Adrenal gland (tissue), 5 donors: ENCODE data around the gene PTGES2.

ENCODE experiments used
- POLR2A ChIP-seq, 2 donors: fragments of 450-650 bp; IDR thresholded peaks; one replicate each; pipeline ENCODE4 v1.6.1; 2017; ENCODE audit warnings: antibody characterized with exemption in 2 of 2, mild to moderate bottlenecking in 2 of 2, moderate library complexity in 1 of 2
- TF ChIP-seq, protein P1 (sequence below), 6 experiments: fragments of 450-650 bp in 4 of 6; fragments of 200-600 bp in 2 of 6; sonication (generic) in 1 of 6; IDR thresholded peaks; 1 replicate in 5 of 6; 2 replicates in 1 of 6; pipeline versions ENCODE4 v1.5.1 to v1.8.0; 2016 to 2021; ENCODE audit warnings: antibody characterized with exemption in 6 of 6, mild to moderate bottlenecking in 2 of 6, moderate library complexity in 1 of 6
- donor health status: DM: no; HTN: no; CAD: no.

DNA sequence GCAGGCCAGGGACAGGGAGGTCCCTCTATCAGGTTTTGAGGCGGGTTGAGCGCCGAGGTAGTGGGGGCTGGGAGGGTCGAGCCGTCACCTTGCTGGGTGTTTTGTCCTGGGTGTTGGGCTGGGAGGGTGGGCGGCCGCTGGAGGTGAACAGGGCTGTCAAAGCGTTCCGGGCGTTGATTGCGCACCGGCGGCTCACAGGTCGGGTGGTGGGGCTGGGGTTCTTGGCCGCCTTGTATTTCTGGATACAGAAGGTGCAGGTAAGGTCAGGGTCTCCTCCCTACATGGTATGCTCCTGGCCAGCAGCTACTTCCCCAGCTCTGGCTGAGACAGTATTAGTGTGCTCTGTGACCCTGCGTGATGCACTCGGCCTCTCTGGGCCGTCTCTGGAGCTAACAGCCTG lies 38.6 kb upstream of the PTGES2 start:
- TF ChIP-seq, protein P1, sequence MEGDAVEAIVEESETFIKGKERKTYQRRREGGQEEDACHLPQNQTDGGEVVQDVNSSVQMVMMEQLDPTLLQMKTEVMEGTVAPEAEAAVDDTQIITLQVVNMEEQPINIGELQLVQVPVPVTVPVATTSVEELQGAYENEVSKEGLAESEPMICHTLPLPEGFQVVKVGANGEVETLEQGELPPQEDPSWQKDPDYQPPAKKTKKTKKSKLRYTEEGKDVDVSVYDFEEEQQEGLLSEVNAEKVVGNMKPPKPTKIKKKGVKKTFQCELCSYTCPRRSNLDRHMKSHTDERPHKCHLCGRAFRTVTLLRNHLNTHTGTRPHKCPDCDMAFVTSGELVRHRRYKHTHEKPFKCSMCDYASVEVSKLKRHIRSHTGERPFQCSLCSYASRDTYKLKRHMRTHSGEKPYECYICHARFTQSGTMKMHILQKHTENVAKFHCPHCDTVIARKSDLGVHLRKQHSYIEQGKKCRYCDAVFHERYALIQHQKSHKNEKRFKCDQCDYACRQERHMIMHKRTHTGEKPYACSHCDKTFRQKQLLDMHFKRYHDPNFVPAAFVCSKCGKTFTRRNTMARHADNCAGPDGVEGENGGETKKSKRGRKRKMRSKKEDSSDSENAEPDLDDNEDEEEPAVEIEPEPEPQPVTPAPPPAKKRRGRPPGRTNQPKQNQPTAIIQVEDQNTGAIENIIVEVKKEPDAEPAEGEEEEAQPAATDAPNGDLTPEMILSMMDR (IDR thresholded peaks at IDR 0.05), result no peak
- TF ChIP-seq POLR2A (IDR thresholded peaks at IDR 0.05), result no peak
